Neural cell (in vitro differentiated cells): ENCODE measurements around the gene SKA3. TPM values are rescaled to one million over a fixed set of nuclear protein-coding genes. Genes with fewer than 3 reads are reported as not detected.

Source experiments
- H2AFZ ChIP-seq: fragments of 200-600, 300-800 bp; sonication (generic), shearing (Covaris generic); 2 replicates; pipeline ENCODE4 v1.6.0; 2014; ENCODE audit warnings: low read depth, mild to moderate bottlenecking, antibody characterized with exemption, low read length, moderate library complexity
- H3F3A ChIP-seq: fragments of 200-600 bp; shearing (Covaris generic); 2 replicates; pipeline ENCODE4 v1.6.1; 2016; ENCODE audit warnings: mild to moderate bottlenecking, moderate library complexity, mixed read lengths, antibody characterized with exemption, low read length; ENCODE audit not compliant: insufficient read depth, poor library complexity, severe bottlenecking
- H3K27ac ChIP-seq: fragments of 200-600, 300-800 bp; sonication (generic), shearing (Covaris generic); 2 replicates; pipeline ENCODE4 v1.5.1; 2014; ENCODE audit warnings: mild to moderate bottlenecking, low read length, moderate library complexity
- H3K27me3 ChIP-seq: fragments of 300-800, 200-600 bp; sonication (generic), shearing (Covaris generic); 2 replicates; pipeline ENCODE4 v1.6.0; 2014; ENCODE audit warnings: mild to moderate bottlenecking, low read depth, low read length, moderate library complexity; ENCODE audit not compliant: insufficient read depth
- H3K36me3 ChIP-seq: fragments of 300-800, 200-600 bp; sonication (generic), shearing (Covaris generic); 2 replicates; pipeline ENCODE4 v1.5.1; 2014; ENCODE audit warnings: mild to moderate bottlenecking, antibody characterized with exemption, low read length, moderate library complexity; ENCODE audit not compliant: insufficient read depth
- H3K4me2 ChIP-seq: fragments of 300-800, 200-600 bp; sonication (generic), shearing (Covaris generic); 2 replicates; pipeline ENCODE4 v1.6.0; 2014; ENCODE audit warnings: mild to moderate bottlenecking, low read length
- H3K4me3 ChIP-seq: fragments of 300-800, 200-600 bp; sonication (generic), shearing (Covaris generic); 2 replicates; pipeline ENCODE4 v1.5.1; 2014; ENCODE audit warnings: mild to moderate bottlenecking, low read length, moderate library complexity
- H3K79me2 ChIP-seq: fragments of 200-600 bp; shearing (Covaris generic); replicated peaks from 2 replicates; pipeline ENCODE4 v1.6.0; 2014; ENCODE audit warnings: mild to moderate bottlenecking, low read length, moderate library complexity; ENCODE audit not compliant: insufficient read depth
- H3K9ac ChIP-seq: fragments of 300-800, 200-600 bp; sonication (generic), shearing (Covaris generic); 2 replicates; pipeline ENCODE4 v1.6.1; 2016; ENCODE audit warnings: mild to moderate bottlenecking, low read length, mixed read lengths
- H3K9me2 ChIP-seq: fragments of 200-600 bp; shearing (Covaris generic); 2 replicates; pipeline ENCODE4 v1.6.1; 2016; ENCODE audit warnings: mild to moderate bottlenecking, low read length, mixed read lengths; ENCODE audit not compliant: insufficient read depth
- H3K9me3 ChIP-seq: fragments of 200-600, 300-800 bp; sonication (generic), shearing (Covaris generic); 2 replicates; pipeline ENCODE4 v1.6.1; 2016; ENCODE audit warnings: mild to moderate bottlenecking, mixed run types, low read length, moderate library complexity, mixed read lengths
- H4K20me1 ChIP-seq: fragments of 200-600 bp; shearing (Covaris generic); 2 replicates; pipeline ENCODE4 v1.6.1; 2016; ENCODE audit warnings: mild to moderate bottlenecking, mixed run types; ENCODE audit not compliant: insufficient read depth
- CTCF ChIP-seq: fragments of 450-650 bp; IDR thresholded peaks from 2 replicates; pipeline ENCODE4 v1.5.1; 2014; ENCODE audit warnings: antibody characterized with exemption, mild to moderate bottlenecking, moderate library complexity; ENCODE audit not compliant: poor library complexity, severe bottlenecking
- EP300 ChIP-seq: fragments of 450-650 bp; conservative IDR thresholded peaks from 2 replicates; pipeline ENCODE4 v1.6.1; 2014; ENCODE audit warnings: antibody characterized with exemption, mild to moderate bottlenecking, moderate library complexity; ENCODE audit not compliant: poor library complexity, severe bottlenecking
- EZH2 ChIP-seq: fragments of 200-600, 300-800 bp; shearing (Covaris generic), sonication (generic); IDR thresholded peaks from 2 replicates; pipeline ENCODE4 v1.6.1; 2014; ENCODE audit warnings: antibody characterized with exemption, low read length, borderline replicate concordance, mild to moderate bottlenecking; ENCODE audit not compliant: insufficient read depth, poor library complexity, severe bottlenecking
- MXI1 ChIP-seq: fragments of 450-650 bp; conservative IDR thresholded peaks from 2 replicates; pipeline ENCODE4 v1.6.1; 2014; ENCODE audit warnings: antibody characterized with exemption, mild to moderate bottlenecking; ENCODE audit not compliant: poor library complexity, severe bottlenecking
- POLR2AphosphoS5 ChIP-seq: IDR thresholded peaks from 2 replicates; pipeline ENCODE4 v1.6.1; 2012
- RAD21 ChIP-seq: fragments of 450-650 bp; conservative IDR thresholded peaks from 2 replicates; pipeline ENCODE4 v1.6.1; 2014; ENCODE audit warnings: antibody characterized with exemption, mild to moderate bottlenecking, moderate library complexity
- REST ChIP-seq: IDR thresholded peaks from 2 replicates; pipeline ENCODE4 v1.6.1; 2012; ENCODE audit warnings: borderline replicate concordance
- SMC3 ChIP-seq: fragments of 450-650 bp; conservative IDR thresholded peaks from 2 replicates; pipeline ENCODE4 v1.6.1; 2014; ENCODE audit warnings: antibody characterized with exemption, mild to moderate bottlenecking, moderate library complexity; ENCODE audit not compliant: poor library complexity
- TAF1 ChIP-seq: IDR thresholded peaks from 2 replicates; pipeline ENCODE4 v1.6.1; 2012; ENCODE audit warnings: low read depth
- polyA plus RNA-seq: library from polyadenylated mRNA; depleted of rRNA; stranded (reverse); fragments of >200 nt; gene quantifications from 2 replicates; pipeline ENCODE4 v1.2.3, GENCODE V29; 2014

Gene SKA3
- polyA plus RNA-seq, 1 donor from 2014 or later, result 1.3 TPM

GRCh38 chr13:21149568-21149967 lies 26.8 kb downstream of the SKA3 start:
- H4K20me1 ChIP-seq, result no peaks in the 10 kb centered on the region
- H3K27me3 ChIP-seq, result no peaks in the 10 kb centered on the region
- TF ChIP-seq CTCF, result no peak
- TF ChIP-seq SMC3, result no peak
- TF ChIP-seq MXI1, result no peak
- no peak for TF ChIP-seq RAD21
- TF ChIP-seq POLR2AphosphoS5, result no peak
- TF ChIP-seq EP300, result no peak
- TF ChIP-seq REST, result no peak
- no peak for TF ChIP-seq EZH2
- TF ChIP-seq TAF1, result no peak
- H3K9me2 ChIP-seq, result no peaks in the 10 kb centered on the region
- H3K9ac ChIP-seq, result no peak overlapping the region
- H2AFZ ChIP-seq, result no peak overlapping the region
- H3K27ac ChIP-seq, result no peak overlapping the region
- no peaks in the 10 kb centered on the region for H3K9me3 ChIP-seq
- H3F3A ChIP-seq, result no peaks in the 10 kb centered on the region
- H3K79me2 ChIP-seq, result no peaks in the 10 kb centered on the region
- H3K4me3 ChIP-seq, result no peak overlapping the region
- no peak overlapping the region for H3K4me2 ChIP-seq
- no peaks in the 10 kb centered on the region for H3K36me3 ChIP-seq

- no peaks in the 10 kb centered on the region for H3K9me2 ChIP-seq
- H3K9ac ChIP-seq, result no peak overlapping the region
- H3K4me3 ChIP-seq, result no peak overlapping the region
- H3K27ac ChIP-seq, result no peak overlapping the region
- H4K20me1 ChIP-seq, result no peaks in the 10 kb centered on the region
- no peak overlapping the region for H2AFZ ChIP-seq
- no peaks in the 10 kb centered on the region for H3K9me3 ChIP-seq
- peaks cover 3% of the 10 kb centered on the region for H3K79me2 ChIP-seq
- no peaks in the 10 kb centered on the region for H3F3A ChIP-seq
- H3K4me2 ChIP-seq, result no peak overlapping the region
- H3K36me3 ChIP-seq, result no peaks in the 10 kb centered on the region
- TF ChIP-seq REST (no peak), CTCF (no peak), EP300 (no peak), SMC3 (no peak), EZH2 (no peak), TAF1 (no peak), RAD21 (no peak), POLR2AphosphoS5 (no peak), MXI1 (no peak)
- no peaks in the 10 kb centered on the region for H3K27me3 ChIP-seq
These were observed 27.6 kb downstream of the SKA3 start for GRCh38 chr13:21148557-21149258.
